Endothelial cell of umbilical vein (primary cell): ENCODE results near the gene TRIM51. TPM values are rescaled to one million over a fixed set of nuclear protein-coding genes. Genes with fewer than 3 reads are reported as not detected.
"Not testable (repeated sequence)": the region's sequence is repeated elsewhere in the genome, so short reads cannot be mapped to it uniquely, and the experiment has no call there.

Experiments
- Bru-seq: library from RNA; stranded (reverse); fragments of 400-500 nt; gene quantifications from one replicate; lab custom pipeline; 2021; lab: Mats Ljungman, UMichigan
- BruChase-seq, 2 experiments: library from RNA; stranded (reverse); fragments of 400-500 nt; gene quantifications; one replicate each; lab custom pipeline; 2021; lab: Mats Ljungman, UMichigan
- BruUV-seq: library from RNA; stranded (reverse); fragments of 400-500 nt; replicated peaks from 2 replicates; lab custom pipeline; 2021; lab: Mats Ljungman, UMichigan
- CTCF ChIA-PET: fragments of 300-600, 350-600 bp; sonication (Branson Sonifier 250); formaldehyde crosslinking; loops from one replicate; lab custom pipeline; 2021; ENCODE audit warnings: antibody characterized with exemption, inconsistent platforms; lab: Charles Lee
- POLR2A ChIA-PET: fragments of 300-600, 350-600 bp; sonication (Branson Sonifier 250); formaldehyde crosslinking; loops from one replicate; lab custom pipeline; 2021; ENCODE audit warnings: antibody characterized with exemption, inconsistent platforms; lab: Charles Lee
- DNase-seq: peaks from one replicate; pipeline ENCODE4 v3.0.0-alpha.2; 2011; ENCODE audit warnings: low read depth, low spot score
- FAIRE-seq: peaks from 2 replicates; lab custom pipeline; 2011; peaks lifted over from hg19 to GRCh38; lab: Jason Lieb, UNC
- H2AFZ ChIP-seq: 2 replicates; pipeline ENCODE4 v1.6.0; 2012; ENCODE audit warnings: low read depth, low read length, control low read depth, inconsistent platforms
- H3K27ac ChIP-seq: 2 replicates; pipeline ENCODE4 v1.5.1; 2011; ENCODE audit warnings: low read depth, mild to moderate bottlenecking, control low read depth, low read length, moderate library complexity; ENCODE audit not compliant: insufficient read depth
- H3K27me3 ChIP-seq, 2 experiments: 2 replicates each; pipeline versions ENCODE4 v1.6.0 to v1.6.1; 2011; ENCODE audit warnings: low read length in 2 of 2, mixed read lengths in 1 of 2; ENCODE audit not compliant: control insufficient read depth in 2 of 2, insufficient read depth in 2 of 2
- H3K36me3 ChIP-seq, 2 experiments: 2 replicates in 1 of 2; 3 replicates in 1 of 2; pipeline ENCODE4 v1.5.1; 2011; ENCODE audit warnings: low read length in 2 of 2, mild to moderate bottlenecking in 1 of 2, moderate library complexity in 1 of 2; ENCODE audit not compliant: control insufficient read depth in 2 of 2, insufficient read depth in 2 of 2; ENCODE audit errors: extremely low read depth in 1 of 2
- H3K4me1 ChIP-seq: 3 replicates; pipeline ENCODE4 v1.5.1; 2011; ENCODE audit warnings: mild to moderate bottlenecking, low read length; ENCODE audit not compliant: control insufficient read depth, insufficient read depth; ENCODE audit errors: extremely low read depth
- H3K4me2 ChIP-seq: 2 replicates; pipeline ENCODE4 v1.6.1; 2011; ENCODE audit warnings: low read length, control low read depth, mixed read lengths; ENCODE audit not compliant: insufficient read depth
- H3K4me3 ChIP-seq, 3 experiments: fragments of 200-600 bp in 1 of 3; sonication (generic), shearing (Covaris generic) in 1 of 3; replicated peaks in 1 of 3; 2 replicates each; pipeline ENCODE4 v1.5.1; 2011 to 2016; ENCODE audit warnings: control low read depth in 3 of 3, low read length in 3 of 3, mild to moderate bottlenecking in 2 of 3, inconsistent platforms in 1 of 3, low read depth in 1 of 3, moderate library complexity in 1 of 3; ENCODE audit not compliant: insufficient read depth in 1 of 3
- H3K79me2 ChIP-seq: 2 replicates; pipeline ENCODE4 v1.6.0; 2012; ENCODE audit warnings: low read length, inconsistent platforms; ENCODE audit not compliant: control insufficient read depth, insufficient read depth
- H3K9ac ChIP-seq: replicated peaks from 2 replicates; pipeline ENCODE3; 2011; ENCODE audit warnings: low read length, control low read depth; ENCODE audit not compliant: insufficient read depth; ENCODE audit errors: extremely low read depth
- H3K9me1 ChIP-seq: replicated peaks from 3 replicates; pipeline ENCODE4 v1.6.0; 2011; ENCODE audit warnings: mild to moderate bottlenecking, low read length; ENCODE audit not compliant: control insufficient read depth, insufficient read depth; ENCODE audit errors: extremely low read depth
- H3K9me3 ChIP-seq: replicated peaks from 2 replicates; pipeline ENCODE4 v1.5.1; 2012; ENCODE audit warnings: low read length, inconsistent platforms; ENCODE audit not compliant: control insufficient read depth, insufficient read depth
- H4K20me1 ChIP-seq: replicated peaks from 2 replicates; pipeline ENCODE3; 2011; ENCODE audit warnings: mild to moderate bottlenecking, low read length; ENCODE audit not compliant: control insufficient read depth, insufficient read depth; ENCODE audit errors: extremely low read depth
- CTCF ChIP-seq, 2 donors: IDR thresholded peaks; 1 replicate in 1 of 2; 2 replicates in 1 of 2; pipeline ENCODE4 v1.5.1; 2011; ENCODE audit warnings: low read length in 2 of 2, mild to moderate bottlenecking in 2 of 2, moderate library complexity in 2 of 2, control low read depth in 1 of 2, inconsistent platforms in 1 of 2, low read depth in 1 of 2; ENCODE audit not compliant: insufficient read depth in 1 of 2; ENCODE audit errors: extremely low read depth in 1 of 2
- EZH2 ChIP-seq: IDR thresholded peaks from 2 replicates; pipeline ENCODE4 v1.6.1; 2012; ENCODE audit warnings: borderline replicate concordance, low read depth, mild to moderate bottlenecking, moderate library complexity, low read length, inconsistent platforms; ENCODE audit not compliant: severe bottlenecking
- FOS ChIP-seq: IDR thresholded peaks from 2 replicates; pipeline ENCODE4 v1.6.1; 2011; ENCODE audit warnings: mild to moderate bottlenecking, low read length, moderate library complexity, borderline replicate concordance; ENCODE audit not compliant: insufficient read depth
- GATA2 ChIP-seq: IDR thresholded peaks from 2 replicates; pipeline ENCODE4 v1.7.0; 2011; ENCODE audit warnings: low read depth, mild to moderate bottlenecking, moderate library complexity, mixed read lengths, low read length; ENCODE audit not compliant: insufficient read length, insufficient read depth
- JUN ChIP-seq: IDR thresholded peaks from 2 replicates; pipeline ENCODE4 v1.6.1; 2011; ENCODE audit warnings: borderline replicate concordance, low read depth; ENCODE audit not compliant: insufficient read length, insufficient read depth
- MYC ChIP-seq: IDR thresholded peaks from one replicate; pipeline ENCODE4 v1.6.1; 2011; ENCODE audit warnings: mild to moderate bottlenecking, low read depth, low read length
- POLR2A ChIP-seq: IDR thresholded peaks from 2 replicates; pipeline ENCODE4 v1.6.1; 2012; ENCODE audit warnings: low read depth, mild to moderate bottlenecking, control low read depth, low read length
- POLR2AphosphoS5 ChIP-seq: IDR thresholded peaks from 2 replicates; pipeline ENCODE4 v1.6.1; 2012; ENCODE audit warnings: low read depth, mild to moderate bottlenecking, control low read depth, low read length, moderate library complexity; ENCODE audit not compliant: insufficient read depth
- dilution Hi-C: fragments of 300-500 bp; cut with MboI; formaldehyde crosslinking; loops from one replicate; pipeline ENCODE4 v1.15.0; 2019; ENCODE audit warnings: low sequenced_read_pairs; ENCODE audit not compliant: extremely low pct_ligation_motif_present
- intact Hi-C: fragments of 100-400 bp; cut with micrococcal nuclease; formaldehyde crosslinking; loops from one replicate; pipeline ENCODE4 v1.10.0; 2022
- long read RNA-seq: library from polyadenylated mRNA; stranded (forward); transcript quantifications from one replicate; pipeline ENCODE4 v2.0.0, GENCODE V29; 2021
- polyA minus RNA-seq, 3 experiments: library from RNA; depleted of rRNA, polyadenylated mRNA; stranded (reverse); fragments of >200 nt; gene quantifications; 1 replicate in 1 of 3; 2 replicates in 2 of 3; pipeline ENCODE4 v1.2.3, GENCODE V29; 2011
- polyA plus RNA-seq, 4 experiments: library from polyadenylated mRNA; depleted of rRNA in 3 of 4; stranded (reverse) in 3 of 4; unstranded in 1 of 4; fragments of >200 nt; gene quantifications; 2 replicates each; pipeline versions ENCODE4 v1.2.1 to v1.2.3, GENCODE V29; 2011 to 2012; ENCODE audit warnings: missing spikeins in 1 of 4
- total RNA-seq: library from RNA; stranded (reverse); gene quantifications from 2 replicates; pipeline ENCODE4 v1.2.3, GENCODE V29; 2021
- TF ChIP-seq, protein P1 (sequence below): IDR thresholded peaks from 2 replicates; pipeline ENCODE4 v1.6.1; 2011; ENCODE audit not compliant: insufficient read depth, insufficient read length

TRIM51 gene
- total RNA-seq = not detected in 2 replicates
- polyA plus RNA-seq = not detected in 2 replicates
- polyA plus RNA-seq (2011; cell fraction: cytosol; rRNA removed) = not detected in 2 replicates
- not detected in 2 replicates for polyA plus RNA-seq (2011; cell fraction: nucleus; rRNA removed)
- not detected in 2 replicates for polyA plus RNA-seq (2012)
- not detected in 2 replicates for polyA minus RNA-seq
- polyA minus RNA-seq (2011; cell fraction: cytosol; rRNA and poly(A)+ RNA removed) = not detected
- polyA minus RNA-seq (2011; cell fraction: nucleus; rRNA and poly(A)+ RNA removed) = not detected in 2 replicates
- Bru-seq, nascent RNA = not detected
- BruChase-seq, experiment 1, labeled RNA remaining after a 6-hour chase = not detected
- BruChase-seq, experiment 2, labeled RNA remaining after a 2-hour chase = not detected
- long read RNA-seq = 0 reads

DNA sequence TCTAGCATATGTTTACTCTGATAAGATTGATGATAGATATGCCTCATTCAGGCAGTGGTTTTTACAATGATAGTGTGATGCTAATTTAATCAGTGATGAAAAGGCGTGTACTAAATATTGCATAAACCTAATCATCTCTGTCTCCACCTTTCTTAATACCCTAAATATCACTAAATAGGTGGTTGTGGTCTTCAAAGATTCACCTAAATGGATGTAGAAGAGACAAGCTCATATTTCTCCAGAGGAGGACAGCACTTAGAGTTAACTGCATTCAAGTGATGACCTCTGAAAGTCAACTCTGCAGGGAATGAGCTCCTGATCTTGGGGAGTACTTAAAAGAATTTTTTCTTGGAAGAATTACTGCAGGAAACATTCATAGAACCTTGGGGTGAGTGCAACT lies at the start of gene TRIM51:
TSS of gene TRIM51 (plus strand) at position 301 of the 400 bp plus-strand sequence. CDS start 2,132 bp downstream, outside the sequence.
- H3K9me1 ChIP-seq, H3K79me2 ChIP-seq, H3K36me3 ChIP-seq, H3K9me3 ChIP-seq, H4K20me1 ChIP-seq, DNase-seq, H3K27ac ChIP-seq, H3K4me1 ChIP-seq, CTCF ChIA-PET, H3K4me2 ChIP-seq, FAIRE-seq, H2AFZ ChIP-seq, BruUV-seq, intact Hi-C loops, H3K27me3 ChIP-seq, H3K4me3 ChIP-seq, POLR2A ChIA-PET, H3K9ac ChIP-seq, dilution Hi-C loops: not testable (repeated sequence)

DNA sequence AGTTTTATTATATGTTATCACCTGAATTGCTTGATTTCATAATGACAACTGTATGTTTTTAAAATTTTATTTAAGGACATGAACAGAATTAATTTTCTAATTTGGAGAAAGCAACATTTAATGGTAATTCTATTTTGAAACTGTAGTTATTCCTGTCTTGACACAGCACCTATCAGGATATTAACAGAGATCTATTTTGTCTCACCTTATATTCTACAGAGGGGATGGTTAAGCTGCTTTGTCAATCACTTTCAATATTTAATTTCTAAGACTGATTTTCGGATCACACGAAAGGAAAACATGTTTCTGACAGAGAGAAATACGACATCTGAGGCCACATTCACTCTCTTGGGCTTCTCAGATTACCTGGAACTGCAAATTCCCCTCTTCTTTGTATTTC lies 44.6 kb upstream of the TRIM51 start, which contains the start of gene OR5D16:
TSS of gene OR5D16 (plus strand) at position 301 of the 400 bp plus-strand sequence. CDS start at position 301, 0 bp downstream.
- no peak within 1 kb of the TSS for H3K27ac ChIP-seq
- BruUV-seq = no TSS peak
- H3K36me3 ChIP-seq = no peaks in the 10 kb centered on the region
- H3K9me3 ChIP-seq = peaks cover 3% of the 10 kb centered on the region
- ChIA-PET POLR2A (no interaction called here), CTCF (no interaction called here)
- H3K79me2 ChIP-seq = no peaks in the 10 kb centered on the region
- no peak within 1 kb of the TSS for H3K9ac ChIP-seq
- DNase-seq (no peak), FAIRE-seq (no peak)
- no peaks in the 10 kb centered on the region for H3K4me1 ChIP-seq
- no peak within 1 kb of the TSS for H2AFZ ChIP-seq
- no peak within 1 kb of the TSS for H3K4me2 ChIP-seq
- H4K20me1 ChIP-seq = no peaks in the 10 kb centered on the region
- intact Hi-C loops (no loop called here), dilution Hi-C loops (no loop called here)
- H3K4me3 ChIP-seq = no peak within 1 kb of the TSS
- TF ChIP-seq EZH2 = no peak
- no peak for TF ChIP-seq FOS
- no peak for TF ChIP-seq POLR2A
- TF ChIP-seq JUN = no peak
- TF ChIP-seq MYC = no peak
- TF ChIP-seq POLR2AphosphoS5 = no peak
- TF ChIP-seq, protein P1, sequence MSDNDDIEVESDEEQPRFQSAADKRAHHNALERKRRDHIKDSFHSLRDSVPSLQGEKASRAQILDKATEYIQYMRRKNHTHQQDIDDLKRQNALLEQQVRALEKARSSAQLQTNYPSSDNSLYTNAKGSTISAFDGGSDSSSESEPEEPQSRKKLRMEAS = no peak
- no peak for TF ChIP-seq GATA2
- no peak for TF ChIP-seq CTCF (IDR thresholded peaks at IDR 0.05; ENCODE audit: extremely low read depth in 1 of 2, insufficient read depth in 1 of 2, low read depth in 1 of 2, low read length in 2 of 2)
- H3K27me3 ChIP-seq = no peaks in the 10 kb centered on the region
- H3K9me1 ChIP-seq = no peaks in the 10 kb centered on the region
